AG10803 (cell line): ENCODE measurements around the gene ITPKA.

Experiments
- DNase-seq: peaks from one replicate; pipeline ENCODE4 v3.0.0; 2010; ENCODE audit warnings: low read depth
- H3K4me3 ChIP-seq: 2 replicates; pipeline ENCODE4 v1.5.1; 2011; ENCODE audit warnings: mild to moderate bottlenecking, low read length, control low read depth
- TF ChIP-seq, protein P1 (sequence below): conservative IDR thresholded peaks from 2 replicates; pipeline ENCODE4 v1.5.1; 2011; ENCODE audit warnings: mild to moderate bottlenecking, low read length, control low read depth, inconsistent platforms

Gene ITPKA

DNA sequence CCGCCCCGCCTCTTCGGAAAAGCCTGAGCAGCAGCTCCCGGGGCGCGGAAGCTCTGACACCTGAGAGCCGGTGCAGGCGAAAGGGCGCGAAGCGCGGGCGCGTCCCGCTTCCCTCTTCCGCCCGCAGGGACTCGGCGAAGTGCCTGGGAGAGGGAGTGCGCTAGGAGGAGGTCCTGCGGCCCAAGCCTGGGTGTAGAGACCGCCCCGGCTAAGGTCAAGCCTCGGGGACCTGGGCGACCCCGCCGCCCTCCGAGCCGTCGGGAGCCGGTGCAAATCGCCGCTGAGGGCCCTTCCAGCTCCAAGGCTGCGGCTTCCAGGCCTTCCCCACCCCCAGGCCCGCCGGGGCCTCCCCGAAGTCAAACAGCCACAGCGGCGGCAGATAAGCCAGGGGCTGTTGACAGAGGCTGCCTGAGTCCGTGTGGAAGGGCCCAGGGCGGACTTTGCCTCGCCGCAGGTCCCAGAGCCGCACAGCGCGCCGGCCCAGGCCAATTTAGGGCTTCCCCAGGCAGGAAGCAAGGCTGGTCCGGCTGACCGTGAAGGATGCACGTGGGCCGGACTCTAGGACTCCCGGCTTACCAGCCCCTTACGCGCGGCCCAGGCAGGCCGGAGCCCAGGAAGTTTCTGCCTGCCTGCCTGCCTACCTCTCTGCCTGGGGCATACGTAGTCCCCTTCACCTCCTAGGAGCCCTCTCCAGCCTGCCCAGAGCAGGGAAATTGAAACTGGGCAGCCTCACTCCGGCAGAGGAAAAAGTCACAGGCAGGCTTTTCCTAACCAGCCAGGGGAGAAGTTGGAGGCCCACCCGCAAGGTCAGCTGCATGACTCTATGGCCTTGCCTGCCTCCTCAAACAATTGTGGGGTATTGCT lies 2.3 kb downstream of the ITPKA start:
- TF ChIP-seq, protein P1, sequence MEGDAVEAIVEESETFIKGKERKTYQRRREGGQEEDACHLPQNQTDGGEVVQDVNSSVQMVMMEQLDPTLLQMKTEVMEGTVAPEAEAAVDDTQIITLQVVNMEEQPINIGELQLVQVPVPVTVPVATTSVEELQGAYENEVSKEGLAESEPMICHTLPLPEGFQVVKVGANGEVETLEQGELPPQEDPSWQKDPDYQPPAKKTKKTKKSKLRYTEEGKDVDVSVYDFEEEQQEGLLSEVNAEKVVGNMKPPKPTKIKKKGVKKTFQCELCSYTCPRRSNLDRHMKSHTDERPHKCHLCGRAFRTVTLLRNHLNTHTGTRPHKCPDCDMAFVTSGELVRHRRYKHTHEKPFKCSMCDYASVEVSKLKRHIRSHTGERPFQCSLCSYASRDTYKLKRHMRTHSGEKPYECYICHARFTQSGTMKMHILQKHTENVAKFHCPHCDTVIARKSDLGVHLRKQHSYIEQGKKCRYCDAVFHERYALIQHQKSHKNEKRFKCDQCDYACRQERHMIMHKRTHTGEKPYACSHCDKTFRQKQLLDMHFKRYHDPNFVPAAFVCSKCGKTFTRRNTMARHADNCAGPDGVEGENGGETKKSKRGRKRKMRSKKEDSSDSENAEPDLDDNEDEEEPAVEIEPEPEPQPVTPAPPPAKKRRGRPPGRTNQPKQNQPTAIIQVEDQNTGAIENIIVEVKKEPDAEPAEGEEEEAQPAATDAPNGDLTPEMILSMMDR = no peak
- no peak for DNase-seq
- H3K4me3 ChIP-seq = no peak overlapping the region

DNA sequence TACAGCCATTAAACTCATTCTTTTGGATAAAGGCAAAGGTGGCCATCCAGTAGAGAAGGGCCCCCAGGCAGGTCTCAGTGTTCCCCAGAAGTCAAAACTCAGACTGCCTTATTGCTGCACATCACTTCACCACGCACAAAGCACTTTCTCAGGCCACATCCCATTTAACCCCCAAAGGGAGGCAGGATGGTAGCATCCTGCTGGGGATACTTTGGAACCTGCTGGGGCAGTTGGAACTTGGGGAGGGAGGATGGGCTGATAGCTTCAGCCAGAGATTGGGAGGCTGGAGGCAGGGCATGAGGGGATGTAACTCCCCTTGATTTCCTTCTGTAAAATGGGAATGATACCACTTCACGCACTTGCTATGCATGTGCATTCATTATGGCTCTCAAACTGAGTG lies 5.0 kb downstream of the ITPKA start:
- no peak for DNase-seq
- TF ChIP-seq, protein P1 = no peak
- H3K4me3 ChIP-seq = no peak overlapping the region

DNA sequence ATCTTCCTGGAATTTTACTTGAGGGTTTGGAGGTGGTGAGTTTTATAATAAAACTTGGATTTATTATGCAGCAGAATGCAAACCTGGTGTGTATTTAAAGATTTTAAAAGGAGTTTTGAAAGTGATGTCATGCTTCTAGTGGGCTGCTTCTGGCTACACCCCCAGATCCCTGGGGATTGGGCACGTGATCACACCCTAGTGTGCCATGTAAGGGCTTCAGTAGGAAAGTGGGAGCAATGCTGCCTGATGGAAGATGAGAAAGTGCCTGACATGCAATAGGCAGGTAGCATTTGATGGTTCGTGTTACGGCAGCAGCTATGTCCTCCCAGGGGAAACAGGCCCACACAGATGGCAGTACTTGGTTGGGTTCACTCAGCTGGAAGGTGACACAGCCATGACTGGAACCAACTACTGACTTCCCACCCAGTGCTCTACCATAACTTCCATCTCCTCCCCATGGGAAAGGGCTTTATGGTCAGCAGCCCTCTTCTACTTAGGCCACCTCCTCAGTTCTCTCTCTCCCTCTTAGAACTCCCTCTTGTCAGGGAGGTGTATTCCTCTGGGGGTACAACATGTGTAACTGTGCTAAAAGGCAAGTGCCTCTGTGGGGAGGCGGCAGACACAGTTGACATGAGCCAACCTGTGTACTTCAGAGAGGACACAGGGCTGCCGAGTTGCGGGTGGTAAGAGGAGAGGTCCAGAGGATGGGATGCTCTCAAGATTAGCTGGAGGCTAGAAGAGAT lies 5.6 kb downstream of the ITPKA start:
- no peak overlapping the region for H3K4me3 ChIP-seq
- no peak for DNase-seq
- TF ChIP-seq, protein P1 = no peak

DNA sequence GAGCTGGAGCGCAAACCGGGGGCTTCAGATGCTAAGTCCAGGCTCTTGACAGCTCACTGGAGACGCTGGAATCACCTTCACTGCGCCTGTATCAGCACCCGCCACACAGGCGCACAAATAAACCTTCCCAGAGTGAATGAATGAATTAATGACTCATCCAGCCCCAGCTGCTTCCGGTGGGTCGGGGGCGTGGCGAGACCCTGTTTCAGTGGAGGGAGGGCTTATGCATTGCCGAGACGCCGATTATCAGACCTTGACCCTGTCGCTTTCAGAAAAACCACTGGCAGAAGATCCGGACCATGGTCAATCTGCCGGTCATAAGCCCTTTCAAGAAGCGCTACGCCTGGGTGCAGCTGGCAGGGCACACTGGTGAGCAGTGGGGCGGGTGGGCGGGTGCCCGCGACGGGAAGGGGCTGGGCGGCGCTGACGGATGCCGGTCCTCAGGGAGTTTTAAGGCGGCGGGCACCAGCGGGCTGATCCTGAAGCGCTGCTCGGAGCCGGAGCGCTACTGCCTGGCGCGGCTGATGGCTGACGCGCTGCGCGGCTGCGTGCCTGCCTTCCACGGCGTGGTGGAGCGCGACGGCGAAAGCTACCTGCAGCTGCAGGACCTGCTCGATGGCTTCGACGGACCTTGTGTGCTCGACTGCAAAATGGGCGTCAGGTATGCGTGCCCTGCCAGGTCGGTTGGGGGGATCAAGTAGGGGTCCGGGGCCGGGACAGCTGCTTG lies 7.7 kb downstream of the ITPKA start:
- H3K4me3 ChIP-seq = 0 out of 2 replicates have a peak overlapping the region, but pooled peaks have one; percentile 26
- DNase-seq = no peak
- TF ChIP-seq, protein P1 = no peak

DNA sequence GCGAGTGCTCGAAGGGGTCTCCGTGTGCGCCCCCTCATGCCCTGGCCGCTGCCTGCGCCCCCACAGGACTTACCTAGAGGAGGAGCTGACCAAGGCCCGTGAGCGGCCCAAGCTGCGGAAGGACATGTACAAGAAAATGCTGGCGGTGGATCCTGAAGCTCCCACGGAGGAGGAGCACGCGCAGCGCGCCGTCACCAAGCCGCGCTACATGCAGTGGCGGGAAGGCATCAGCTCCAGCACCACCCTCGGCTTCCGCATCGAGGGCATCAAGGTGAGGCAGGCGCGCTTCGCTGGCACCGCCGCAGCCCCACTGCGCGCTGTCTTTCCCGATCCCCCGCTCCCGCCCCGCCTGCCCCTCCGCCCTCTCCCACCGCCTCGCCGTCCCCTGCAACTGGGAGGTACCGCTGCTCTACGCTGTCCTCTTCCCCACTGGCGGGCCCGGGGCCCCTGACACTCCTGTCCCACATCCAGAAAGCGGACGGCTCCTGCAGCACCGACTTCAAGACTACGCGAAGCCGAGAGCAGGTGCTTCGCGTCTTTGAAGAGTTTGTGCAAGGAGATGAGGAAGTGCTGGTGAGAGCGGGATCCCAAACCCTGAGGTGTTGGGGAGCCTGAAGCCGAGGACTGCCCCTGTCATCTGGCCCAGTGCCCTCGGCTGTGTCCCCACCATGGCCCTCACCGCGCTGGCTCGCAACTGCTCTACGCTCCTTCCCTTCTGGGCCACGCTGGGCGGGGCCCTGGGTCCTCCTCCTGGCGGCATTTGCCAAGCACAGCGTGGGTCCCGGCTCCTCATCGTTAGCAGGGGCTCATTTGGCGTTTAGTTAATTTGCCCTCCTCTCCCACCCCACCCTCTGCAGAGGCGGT lies 8.5 kb downstream of the ITPKA start:
- DNase-seq = no peak
- TF ChIP-seq, protein P1 = no peak
- H3K4me3 ChIP-seq = no peak overlapping the region

DNA sequence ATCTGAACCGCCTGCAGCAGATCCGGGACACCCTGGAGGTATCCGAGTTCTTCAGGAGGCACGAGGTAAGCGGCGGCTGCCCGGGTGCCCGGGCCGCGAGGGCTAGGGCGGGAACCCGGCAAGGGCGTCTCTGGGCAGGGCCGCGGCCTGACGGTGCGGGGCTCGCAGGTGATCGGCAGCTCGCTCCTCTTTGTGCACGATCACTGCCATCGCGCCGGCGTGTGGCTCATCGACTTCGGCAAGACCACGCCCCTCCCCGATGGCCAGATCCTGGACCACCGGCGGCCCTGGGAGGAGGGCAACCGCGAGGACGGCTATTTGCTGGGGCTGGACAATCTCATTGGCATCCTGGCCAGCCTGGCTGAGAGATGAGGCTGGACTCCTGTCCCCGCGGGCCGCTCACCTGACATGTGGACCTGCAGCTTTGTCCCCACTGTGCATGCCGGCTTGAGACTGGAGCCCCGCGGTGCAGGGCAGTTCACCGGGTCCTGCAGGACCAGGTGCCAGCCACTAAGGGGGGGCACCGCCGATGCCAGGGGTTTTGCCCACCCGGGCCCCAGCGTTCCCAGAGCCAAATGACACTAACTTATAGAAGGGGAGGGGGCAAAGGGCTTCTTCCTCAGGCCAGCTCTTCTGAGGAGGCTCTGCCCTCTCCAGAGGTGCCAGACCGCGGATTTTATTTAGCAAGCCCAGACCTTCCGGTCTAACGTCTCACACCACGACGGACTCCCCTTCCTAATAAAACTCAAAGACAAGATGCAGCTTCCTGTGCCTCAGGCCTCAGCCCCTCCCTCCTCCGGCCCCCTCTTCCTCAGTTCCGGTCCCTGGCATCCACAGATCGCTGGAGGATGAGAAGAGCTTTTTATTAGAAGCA lies 9.4 kb downstream of the ITPKA start:
- no peak for DNase-seq
- TF ChIP-seq, protein P1 = no peak
- no peak overlapping the region for H3K4me3 ChIP-seq
